ENCODE results near the gene SOST. TPM values are rescaled to one million over a fixed set of nuclear protein-coding genes. Genes with fewer than 3 reads are reported as not detected.

SOST gene
- polyA plus RNA-seq, 1 of the 3 experiments (the other 2 are of a cell fraction) = not detected

DNA sequence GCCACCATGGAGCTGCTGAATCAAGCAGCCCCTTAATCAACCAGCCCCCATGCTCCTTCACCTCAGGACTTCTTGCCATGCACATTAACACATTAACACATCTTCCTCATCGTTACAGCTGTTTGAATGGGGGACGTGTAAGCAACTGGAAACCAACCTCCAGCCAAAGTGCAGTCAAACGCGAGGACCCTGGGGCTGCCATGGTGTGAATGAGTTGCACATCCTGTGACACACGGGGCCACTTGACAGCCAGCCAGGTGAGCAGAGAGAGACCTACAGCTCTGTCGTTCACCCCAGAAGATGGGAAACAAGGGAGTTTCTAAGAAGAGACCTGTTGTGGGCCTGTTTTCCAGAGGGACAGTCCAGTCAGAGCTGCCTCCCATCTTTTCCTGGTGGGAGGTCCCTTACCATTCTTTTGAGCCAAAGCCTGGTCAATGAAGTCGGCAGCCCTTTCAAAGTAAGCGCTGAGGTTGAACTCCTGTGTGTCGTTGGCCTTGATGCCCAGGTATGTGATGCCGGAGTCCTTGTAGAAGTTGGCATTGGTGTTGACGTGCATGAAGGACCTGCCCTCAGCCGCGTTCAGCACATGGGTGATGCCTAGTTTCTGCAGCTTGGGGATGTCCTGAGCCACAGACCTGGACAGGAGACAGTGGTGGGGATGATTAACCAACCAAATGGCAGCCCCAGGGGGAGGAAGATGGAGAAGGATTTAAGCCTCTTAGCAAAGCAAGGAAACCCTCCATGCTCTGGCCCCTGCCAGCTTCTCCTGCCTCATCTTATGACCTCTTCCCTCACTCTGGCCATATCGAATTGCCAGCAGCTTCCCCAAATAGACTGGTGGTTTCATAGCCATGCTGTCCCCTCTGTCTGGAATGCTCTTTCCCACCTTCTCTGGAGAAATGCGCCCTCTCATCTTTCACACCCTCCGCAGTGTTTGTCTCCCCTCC is 16.0 kb upstream of the SOST start (continued):
- TF ChIP-seq, protein P1, sequence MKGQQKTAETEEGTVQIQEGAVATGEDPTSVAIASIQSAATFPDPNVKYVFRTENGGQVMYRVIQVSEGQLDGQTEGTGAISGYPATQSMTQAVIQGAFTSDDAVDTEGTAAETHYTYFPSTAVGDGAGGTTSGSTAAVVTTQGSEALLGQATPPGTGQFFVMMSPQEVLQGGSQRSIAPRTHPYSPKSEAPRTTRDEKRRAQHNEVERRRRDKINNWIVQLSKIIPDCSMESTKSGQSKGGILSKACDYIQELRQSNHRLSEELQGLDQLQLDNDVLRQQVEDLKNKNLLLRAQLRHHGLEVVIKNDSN (IDR thresholded peaks at IDR 0.05; ENCODE audit: borderline replicate concordance, low read depth) = no peak

DNA sequence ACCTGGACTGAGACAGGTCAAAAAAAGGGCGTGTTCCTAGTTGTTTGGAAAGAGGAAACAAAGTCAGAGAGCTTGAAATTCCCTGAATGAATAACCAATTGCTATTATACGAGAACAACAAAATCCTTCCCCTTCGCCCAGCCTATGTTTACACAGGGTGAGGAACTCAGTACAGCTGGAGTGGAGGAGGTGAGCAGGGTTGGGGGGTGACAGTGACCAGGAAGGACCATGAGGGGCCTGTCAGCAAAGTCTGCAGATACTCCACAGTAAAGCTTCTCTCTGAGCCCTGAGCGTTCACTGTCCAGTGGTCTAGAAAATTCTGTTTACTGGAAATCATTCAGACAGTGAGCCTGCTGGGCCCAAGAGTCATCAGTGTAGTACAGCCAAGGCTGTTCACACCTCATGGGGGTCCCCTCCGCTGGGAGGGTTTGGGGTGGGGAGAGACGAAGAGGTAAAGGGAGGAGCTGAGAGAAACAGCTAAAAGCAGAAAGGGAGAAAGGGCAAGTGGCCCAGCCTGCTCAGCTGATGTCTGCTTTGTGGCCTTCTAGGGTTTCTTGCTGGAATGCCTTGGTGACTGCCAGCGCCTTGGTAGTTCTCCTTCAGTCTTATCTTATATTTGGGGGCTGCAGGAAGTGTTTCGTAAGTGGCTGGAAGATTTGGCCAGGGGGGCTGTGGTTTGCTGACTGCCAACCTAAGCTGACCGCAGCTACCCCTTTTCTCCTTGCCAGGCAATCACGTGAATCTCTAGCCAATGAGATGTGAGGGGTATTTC is 14.5 kb upstream of the SOST start:
- Histone ChIP-seq H3K9ac (no peak overlapping the region), H3K4me2 (no peak overlapping the region), H3F3A (replicated peaks; ENCODE audit: insufficient read depth) (peaks cover 18% of the 10 kb centered on the region), H3K36me3 (replicated peaks in 1 of 2; ENCODE audit: control insufficient read depth in 1 of 2, insufficient read depth in 2 of 2, low read length in 1 of 2) (peaks cover 47 to 52% of the 10 kb centered on the region in 2 experiments), H3K9me2 (no peaks in the 10 kb centered on the region), H2AFZ (ENCODE audit: low read depth) (no peak overlapping the region), H3K4me3 (ENCODE audit: low read depth in 2 of 2, low read length in 1 of 2) (no peak overlapping the region), H3K27ac (ENCODE audit: low read depth in 2 of 2, low read length in 1 of 2) (no peak overlapping the region), H3K79me2 (ENCODE audit: insufficient read depth) (peaks cover 45% of the 10 kb centered on the region), H4K20me1 (ENCODE audit: insufficient read depth) (peaks cover 15% of the 10 kb centered on the region), H3K4me1 (ENCODE audit: control insufficient read depth in 1 of 2, insufficient read depth in 2 of 2, low read depth in 1 of 2, low read length in 1 of 2) (peaks cover 2 to 8% of the 10 kb centered on the region in 2 experiments; a peak in 1 of 4 replicates), H3K27me3 (ENCODE audit: insufficient read depth) (no peaks in the 10 kb centered on the region), H3K9me3 (no peaks in the 10 kb centered on the region)
- ChIA-PET POLR2A (no interaction called here), CTCF (interaction anchor here (0.7 to 2.1 kb wide), 4 partner anchors 13 to 196 kb away, joined by 4 to 14 read pairs (median 4); no protein-coding TSS in a partner anchor)
- TF ChIP-seq, protein P2, sequence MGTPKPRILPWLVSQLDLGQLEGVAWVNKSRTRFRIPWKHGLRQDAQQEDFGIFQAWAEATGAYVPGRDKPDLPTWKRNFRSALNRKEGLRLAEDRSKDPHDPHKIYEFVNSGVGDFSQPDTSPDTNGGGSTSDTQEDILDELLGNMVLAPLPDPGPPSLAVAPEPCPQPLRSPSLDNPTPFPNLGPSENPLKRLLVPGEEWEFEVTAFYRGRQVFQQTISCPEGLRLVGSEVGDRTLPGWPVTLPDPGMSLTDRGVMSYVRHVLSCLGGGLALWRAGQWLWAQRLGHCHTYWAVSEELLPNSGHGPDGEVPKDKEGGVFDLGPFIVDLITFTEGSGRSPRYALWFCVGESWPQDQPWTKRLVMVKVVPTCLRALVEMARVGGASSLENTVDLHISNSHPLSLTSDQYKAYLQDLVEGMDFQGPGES (IDR thresholded peaks at IDR 0.05; ENCODE audit: low read depth, low read length) = no peak
- TF ChIP-seq GATA2 (CRISPR knock-in tag; IDR thresholded peaks at IDR 0.05) = no peak
- no peak for TF ChIP-seq TEAD4 (IDR thresholded peaks at IDR 0.05; ENCODE audit: borderline replicate concordance, insufficient read depth)
- no peak for TF ChIP-seq POLR2AphosphoS5 (IDR thresholded peaks at IDR 0.05; ENCODE audit: low read depth, low read length)
- TF ChIP-seq, protein P3, sequence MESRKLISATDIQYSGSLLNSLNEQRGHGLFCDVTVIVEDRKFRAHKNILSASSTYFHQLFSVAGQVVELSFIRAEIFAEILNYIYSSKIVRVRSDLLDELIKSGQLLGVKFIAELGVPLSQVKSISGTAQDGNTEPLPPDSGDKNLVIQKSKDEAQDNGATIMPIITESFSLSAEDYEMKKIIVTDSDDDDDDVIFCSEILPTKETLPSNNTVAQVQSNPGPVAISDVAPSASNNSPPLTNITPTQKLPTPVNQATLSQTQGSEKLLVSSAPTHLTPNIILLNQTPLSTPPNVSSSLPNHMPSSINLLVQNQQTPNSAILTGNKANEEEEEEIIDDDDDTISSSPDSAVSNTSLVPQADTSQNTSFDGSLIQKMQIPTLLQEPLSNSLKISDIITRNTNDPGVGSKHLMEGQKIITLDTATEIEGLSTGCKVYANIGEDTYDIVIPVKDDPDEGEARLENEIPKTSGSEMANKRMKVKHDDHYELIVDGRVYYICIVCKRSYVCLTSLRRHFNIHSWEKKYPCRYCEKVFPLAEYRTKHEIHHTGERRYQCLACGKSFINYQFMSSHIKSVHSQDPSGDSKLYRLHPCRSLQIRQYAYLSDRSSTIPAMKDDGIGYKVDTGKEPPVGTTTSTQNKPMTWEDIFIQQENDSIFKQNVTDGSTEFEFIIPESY (IDR thresholded peaks at IDR 0.05; ENCODE audit: borderline replicate concordance, low read depth) = no peak
- no peak for TF ChIP-seq YY1 (IDR thresholded peaks at IDR 0.05; ENCODE audit: low read depth)
- TF ChIP-seq EZH2phosphoT487 (IDR thresholded peaks at IDR 0.05; ENCODE audit: borderline replicate concordance, low read depth) = no peak
- TF ChIP-seq RFX5 (IDR thresholded peaks at IDR 0.05; ENCODE audit: low read length) = no peak
- TF ChIP-seq FOSL2 (IDR thresholded peaks at IDR 0.05; ENCODE audit: borderline replicate concordance, low read depth) = no peak
- TF ChIP-seq, protein P4, sequence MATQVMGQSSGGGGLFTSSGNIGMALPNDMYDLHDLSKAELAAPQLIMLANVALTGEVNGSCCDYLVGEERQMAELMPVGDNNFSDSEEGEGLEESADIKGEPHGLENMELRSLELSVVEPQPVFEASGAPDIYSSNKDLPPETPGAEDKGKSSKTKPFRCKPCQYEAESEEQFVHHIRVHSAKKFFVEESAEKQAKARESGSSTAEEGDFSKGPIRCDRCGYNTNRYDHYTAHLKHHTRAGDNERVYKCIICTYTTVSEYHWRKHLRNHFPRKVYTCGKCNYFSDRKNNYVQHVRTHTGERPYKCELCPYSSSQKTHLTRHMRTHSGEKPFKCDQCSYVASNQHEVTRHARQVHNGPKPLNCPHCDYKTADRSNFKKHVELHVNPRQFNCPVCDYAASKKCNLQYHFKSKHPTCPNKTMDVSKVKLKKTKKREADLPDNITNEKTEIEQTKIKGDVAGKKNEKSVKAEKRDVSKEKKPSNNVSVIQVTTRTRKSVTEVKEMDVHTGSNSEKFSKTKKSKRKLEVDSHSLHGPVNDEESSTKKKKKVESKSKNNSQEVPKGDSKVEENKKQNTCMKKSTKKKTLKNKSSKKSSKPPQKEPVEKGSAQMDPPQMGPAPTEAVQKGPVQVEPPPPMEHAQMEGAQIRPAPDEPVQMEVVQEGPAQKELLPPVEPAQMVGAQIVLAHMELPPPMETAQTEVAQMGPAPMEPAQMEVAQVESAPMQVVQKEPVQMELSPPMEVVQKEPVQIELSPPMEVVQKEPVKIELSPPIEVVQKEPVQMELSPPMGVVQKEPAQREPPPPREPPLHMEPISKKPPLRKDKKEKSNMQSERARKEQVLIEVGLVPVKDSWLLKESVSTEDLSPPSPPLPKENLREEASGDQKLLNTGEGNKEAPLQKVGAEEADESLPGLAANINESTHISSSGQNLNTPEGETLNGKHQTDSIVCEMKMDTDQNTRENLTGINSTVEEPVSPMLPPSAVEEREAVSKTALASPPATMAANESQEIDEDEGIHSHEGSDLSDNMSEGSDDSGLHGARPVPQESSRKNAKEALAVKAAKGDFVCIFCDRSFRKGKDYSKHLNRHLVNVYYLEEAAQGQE (IDR thresholded peaks at IDR 0.05; ENCODE audit: low read depth, low read length) = no peak
- no peak for TF ChIP-seq JUND (IDR thresholded peaks at IDR 0.05)
- TF ChIP-seq CHD2 (IDR thresholded peaks at IDR 0.05; ENCODE audit: low read length, partially characterized antibody) = no peak
- no peak for TF ChIP-seq ELF1 (IDR thresholded peaks at IDR 0.05)
- TF ChIP-seq GABPA (IDR thresholded peaks at IDR 0.05; ENCODE audit: low read depth) = no peak
- no peak for TF ChIP-seq RXRA (IDR thresholded peaks at IDR 0.05; ENCODE audit: borderline replicate concordance, low read depth)
- WGBS (ENCODE audit: low lambda C conversion rate) = 93% methylated on average over 8 of the region's 10 CpGs
- no peak for DNase-seq
